WERI-Rb-1 (cell line): ENCODE measurements around the gene GBP1.
"Not testable (repeated sequence)": the region's sequence is repeated elsewhere in the genome, so short reads cannot be mapped to it uniquely, and the experiment has no call there.

Source experiments
- DNase-seq: peaks from one replicate; pipeline ENCODE4 v3.0.0-alpha.2; 2020
- H3K27ac ChIP-seq: fragments of 250-450 bp; sonication (Bioruptor Pico); 2 replicates; pipeline ENCODE4 v1.5.1; 2020; ENCODE audit warnings: mild to moderate bottlenecking, moderate library complexity
- H3K27me3 ChIP-seq: fragments of 250-450 bp; sonication (Bioruptor Pico); 2 replicates; pipeline ENCODE4 v1.5.1; 2021; ENCODE audit warnings: mild to moderate bottlenecking, low read depth, moderate library complexity; ENCODE audit not compliant: insufficient read depth, severe bottlenecking
- H3K36me3 ChIP-seq: fragments of 250-450 bp; sonication (Bioruptor Pico); 2 replicates; pipeline ENCODE4 v1.5.1; 2020; ENCODE audit warnings: mild to moderate bottlenecking, moderate library complexity
- H3K4me3 ChIP-seq: 2 replicates; pipeline ENCODE4 v1.5.1; 2011; ENCODE audit warnings: low read depth, mild to moderate bottlenecking, control low read depth, low read length
- H3K9me3 ChIP-seq: fragments of 250-450 bp; sonication (Bioruptor Pico); 2 replicates; pipeline ENCODE4 v1.5.1; 2021; ENCODE audit warnings: mild to moderate bottlenecking, moderate library complexity; ENCODE audit not compliant: severe bottlenecking
- TF ChIP-seq, protein P1 (sequence below): IDR thresholded peaks from 2 replicates; pipeline ENCODE4 v1.5.1; 2011; ENCODE audit warnings: low read depth, mild to moderate bottlenecking, control low read depth, inconsistent platforms, low read length

Gene GBP1

DNA sequence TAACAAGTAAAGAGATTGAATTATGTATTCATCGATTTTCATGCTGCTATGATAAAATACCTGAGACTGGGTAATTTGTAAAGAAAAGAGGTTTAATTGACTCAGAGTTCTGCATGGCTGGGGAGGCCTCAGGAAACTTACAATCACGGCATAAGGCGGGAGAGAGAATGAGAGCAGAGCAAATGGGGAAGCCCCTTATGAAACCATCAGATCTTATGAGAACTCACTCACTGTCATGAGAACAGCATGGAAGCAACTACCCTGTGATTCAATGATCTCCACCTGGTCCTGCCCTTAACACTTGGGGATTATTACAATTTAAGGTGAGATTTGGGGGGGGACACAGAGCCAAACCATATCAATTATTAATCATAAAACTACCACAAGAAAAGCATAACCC is 39.1 kb downstream of the GBP1 start:
- no peak for DNase-seq
- H3K27ac ChIP-seq, result no peak overlapping the region
- TF ChIP-seq, protein P1, sequence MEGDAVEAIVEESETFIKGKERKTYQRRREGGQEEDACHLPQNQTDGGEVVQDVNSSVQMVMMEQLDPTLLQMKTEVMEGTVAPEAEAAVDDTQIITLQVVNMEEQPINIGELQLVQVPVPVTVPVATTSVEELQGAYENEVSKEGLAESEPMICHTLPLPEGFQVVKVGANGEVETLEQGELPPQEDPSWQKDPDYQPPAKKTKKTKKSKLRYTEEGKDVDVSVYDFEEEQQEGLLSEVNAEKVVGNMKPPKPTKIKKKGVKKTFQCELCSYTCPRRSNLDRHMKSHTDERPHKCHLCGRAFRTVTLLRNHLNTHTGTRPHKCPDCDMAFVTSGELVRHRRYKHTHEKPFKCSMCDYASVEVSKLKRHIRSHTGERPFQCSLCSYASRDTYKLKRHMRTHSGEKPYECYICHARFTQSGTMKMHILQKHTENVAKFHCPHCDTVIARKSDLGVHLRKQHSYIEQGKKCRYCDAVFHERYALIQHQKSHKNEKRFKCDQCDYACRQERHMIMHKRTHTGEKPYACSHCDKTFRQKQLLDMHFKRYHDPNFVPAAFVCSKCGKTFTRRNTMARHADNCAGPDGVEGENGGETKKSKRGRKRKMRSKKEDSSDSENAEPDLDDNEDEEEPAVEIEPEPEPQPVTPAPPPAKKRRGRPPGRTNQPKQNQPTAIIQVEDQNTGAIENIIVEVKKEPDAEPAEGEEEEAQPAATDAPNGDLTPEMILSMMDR, result no peak

DNA sequence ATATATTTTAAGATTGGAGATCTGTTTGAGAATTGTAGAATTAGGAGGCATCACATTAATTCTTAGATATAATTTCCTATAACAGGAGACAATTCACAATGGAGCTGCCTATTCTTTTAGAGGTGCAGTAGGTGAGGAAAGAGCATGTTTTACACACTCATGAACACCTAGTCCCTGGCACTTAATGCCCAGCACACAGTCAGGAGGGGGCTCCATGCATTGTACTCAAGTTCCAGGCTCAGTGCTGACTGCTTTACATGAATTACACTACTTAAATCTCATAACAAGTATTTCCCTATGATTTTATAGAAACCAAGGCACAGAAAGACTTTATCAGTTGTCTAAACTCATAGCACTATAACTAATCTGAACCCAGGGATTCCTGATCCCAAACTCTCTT is 42.0 kb downstream of the GBP1 start:
- no peak overlapping the region for H3K27ac ChIP-seq

More for the DNA sequence above, 39.1 kb downstream of the GBP1 start:
- Histone ChIP-seq H3K9me3 (no peaks in the 10 kb centered on the region), H3K4me3 (no peak overlapping the region), H3K36me3 (no peaks in the 10 kb centered on the region), H3K27me3 (peaks cover 7% of the 10 kb centered on the region)

GRCh38 chr1:89022167-89022959 is 42.6 kb downstream of the GBP1 start, which contains the start of gene GBP3:
GBP3 (minus strand) TSS chr1:89022866; CDS start chr1:89020721, 2,145 bp downstream.
- H3K9me3 ChIP-seq, result no peaks in the 10 kb centered on the region
- peaks cover 2% of the 10 kb centered on the region for H3K27me3 ChIP-seq
- DNase-seq, result no peak
- no peak within 1 kb of the TSS for H3K4me3 ChIP-seq
- H3K27ac ChIP-seq, result no peak within 1 kb of the TSS
- H3K36me3 ChIP-seq, result no peaks in the 10 kb centered on the region
- TF ChIP-seq, protein P1, result no peak

More for the DNA sequence above, 42.0 kb downstream of the GBP1 start:
- Histone ChIP-seq H3K36me3 (no peaks in the 10 kb centered on the region), H3K27me3 (peaks cover 4% of the 10 kb centered on the region), H3K9me3 (no peaks in the 10 kb centered on the region), H3K4me3 (no peak overlapping the region)
- TF ChIP-seq, protein P1, result no peak
- DNase-seq, result no peak

DNA sequence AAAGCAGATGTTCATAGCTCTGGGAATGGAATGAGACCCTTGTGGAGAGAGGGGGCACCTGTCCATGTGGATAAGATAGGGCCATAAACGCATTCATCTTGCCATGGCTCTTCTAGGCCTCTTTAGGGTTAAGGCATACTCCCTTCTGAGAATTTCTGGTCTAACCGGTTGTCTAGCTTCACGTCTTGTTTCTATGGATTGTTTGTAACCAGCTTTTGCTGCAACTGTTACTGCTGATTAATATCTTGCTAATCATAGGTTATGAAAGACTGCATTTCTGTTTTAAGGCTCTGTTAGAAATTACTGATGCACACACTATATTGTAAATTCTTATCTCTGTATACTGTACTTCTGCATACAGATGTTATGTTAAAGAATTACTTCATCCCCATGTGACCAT is 46.7 kb downstream of the GBP1 start:
- DNase-seq, H3K27ac ChIP-seq, H3K4me3 ChIP-seq, H3K36me3 ChIP-seq, H3K9me3 ChIP-seq, H3K27me3 ChIP-seq: not testable (repeated sequence)

DNA sequence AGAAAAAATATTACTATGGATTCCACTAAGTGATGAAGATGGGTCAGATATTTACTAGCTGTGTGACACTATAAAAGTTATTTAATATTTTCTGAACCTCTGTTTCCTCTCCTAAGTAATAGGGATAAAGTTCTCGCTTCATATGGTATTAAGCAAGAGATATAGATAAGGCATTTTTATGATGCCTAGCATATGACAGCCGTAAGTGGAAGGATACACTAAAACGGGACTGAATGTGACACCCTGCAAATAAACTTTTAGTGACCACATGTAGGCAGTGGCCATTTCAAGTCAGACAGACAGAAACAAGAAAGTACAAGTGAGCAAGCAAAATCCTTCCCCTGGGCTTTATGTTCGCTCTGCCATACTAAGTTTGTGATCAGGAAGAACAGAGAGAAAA is 56.5 kb downstream of the GBP1 start:
- H3K27ac ChIP-seq, result no peak overlapping the region
- H3K36me3 ChIP-seq, result no peaks in the 10 kb centered on the region
- no peak overlapping the region for H3K4me3 ChIP-seq
- no peak for DNase-seq
- H3K27me3 ChIP-seq, result no peaks in the 10 kb centered on the region
- TF ChIP-seq, protein P1, result no peak
- no peaks in the 10 kb centered on the region for H3K9me3 ChIP-seq

DNA sequence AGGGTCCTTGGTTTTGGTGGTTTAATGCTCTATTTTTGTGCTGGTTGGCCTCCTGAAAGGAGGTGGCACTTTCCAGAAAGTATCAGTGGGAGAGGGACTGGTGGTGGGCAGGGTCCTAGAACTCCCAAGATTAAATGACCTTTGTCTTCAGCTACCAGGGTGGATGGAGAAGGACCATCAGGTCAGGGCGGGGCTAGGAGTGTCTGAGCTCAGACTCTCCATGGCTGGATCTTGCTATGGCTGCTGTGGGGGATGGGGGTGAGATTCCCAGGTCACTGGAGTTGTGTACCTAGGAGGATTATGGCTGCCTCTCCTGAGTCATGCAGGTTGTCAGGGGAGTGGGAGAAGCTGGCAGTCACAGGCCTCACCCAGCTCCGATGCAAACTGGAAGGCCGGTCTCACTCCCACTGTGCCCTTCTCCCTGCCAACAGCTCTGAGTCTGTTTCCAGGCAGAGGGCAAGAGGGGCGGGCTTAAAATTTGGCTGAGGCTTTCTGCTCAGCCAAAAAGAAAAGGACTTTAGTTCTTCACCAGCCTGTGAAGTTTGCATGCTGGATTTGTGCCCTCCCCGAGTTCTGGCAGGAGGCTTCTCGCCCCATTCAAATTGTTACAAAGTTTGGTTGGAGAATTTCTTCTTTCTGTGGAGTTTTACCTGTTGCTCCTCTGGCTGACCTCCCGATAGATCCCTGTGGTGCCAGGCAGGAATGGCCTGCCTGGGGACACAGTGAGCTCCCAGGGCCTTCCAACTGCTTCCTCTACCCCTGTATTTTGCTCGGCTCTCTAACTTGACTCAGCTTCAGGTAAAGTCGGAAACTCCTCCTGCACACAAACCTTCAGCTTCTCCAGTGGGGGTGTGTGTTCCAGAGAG is 59.5 kb downstream of the GBP1 start:
- DNase-seq, result peak; percentile 33
- TF ChIP-seq, protein P1, result no peak
- Histone ChIP-seq H3K27ac (no peak overlapping the region), H3K36me3 (no peaks in the 10 kb centered on the region), H3K27me3 (no peaks in the 10 kb centered on the region), H3K4me3 (no peak overlapping the region), H3K9me3 (no peaks in the 10 kb centered on the region)
